Peyer's patch (tissue), 4 donors: ENCODE measurements around the gene PTN.

Experiments
- POLR2A ChIP-seq, 2 donors: fragments of 450-650 bp; IDR thresholded peaks; one replicate each; pipeline ENCODE4 v1.5.1; 2017; ENCODE audit warnings: antibody characterized with exemption in 2 of 2, mild to moderate bottlenecking in 2 of 2, moderate library complexity in 2 of 2
- TF ChIP-seq, protein P1 (sequence below), 6 experiments: fragments of 450-650 bp in 4 of 6; fragments of 200-600 bp in 2 of 6; sonication (generic) in 1 of 6; IDR thresholded peaks; one replicate each; pipeline ENCODE4 v1.5.1; 2017 to 2019; ENCODE audit warnings: antibody characterized with exemption in 6 of 6, mild to moderate bottlenecking in 3 of 6, moderate library complexity in 1 of 6

DNA sequence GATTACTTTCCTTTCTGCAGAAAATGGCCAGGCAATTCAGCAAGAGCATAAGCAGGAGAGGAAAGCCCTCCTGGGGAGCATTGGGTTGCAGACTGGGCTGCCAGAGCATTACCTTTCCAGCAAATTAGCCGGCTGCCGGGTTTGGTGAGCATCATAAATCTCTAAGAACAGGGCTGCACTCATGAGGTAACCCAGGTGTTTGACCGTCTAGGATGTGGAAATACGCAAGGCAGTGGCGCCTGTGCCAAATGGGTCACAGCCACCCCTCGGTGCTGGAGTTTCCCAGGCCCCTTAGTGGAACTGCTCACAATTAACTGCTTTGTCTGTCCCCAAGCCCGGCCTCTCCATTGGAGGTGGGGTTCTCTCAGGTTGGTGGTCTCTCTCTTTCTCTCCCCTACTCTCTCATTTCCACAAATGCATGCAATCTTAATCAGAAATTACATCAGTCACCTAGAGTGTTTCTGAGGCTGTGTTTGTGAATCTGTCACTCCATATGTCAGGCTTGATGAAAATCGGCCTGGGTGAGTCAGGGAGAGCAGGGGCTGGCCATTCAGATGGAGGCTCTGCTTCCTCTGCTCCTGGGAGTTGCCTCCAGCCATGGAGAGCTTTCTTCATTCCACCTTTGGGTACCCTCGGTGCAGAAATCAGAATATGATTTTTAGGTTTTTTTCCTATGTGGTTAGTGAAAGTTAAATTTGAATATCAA, 26.7 kb downstream of the PTN start:
- TF ChIP-seq, protein P1, sequence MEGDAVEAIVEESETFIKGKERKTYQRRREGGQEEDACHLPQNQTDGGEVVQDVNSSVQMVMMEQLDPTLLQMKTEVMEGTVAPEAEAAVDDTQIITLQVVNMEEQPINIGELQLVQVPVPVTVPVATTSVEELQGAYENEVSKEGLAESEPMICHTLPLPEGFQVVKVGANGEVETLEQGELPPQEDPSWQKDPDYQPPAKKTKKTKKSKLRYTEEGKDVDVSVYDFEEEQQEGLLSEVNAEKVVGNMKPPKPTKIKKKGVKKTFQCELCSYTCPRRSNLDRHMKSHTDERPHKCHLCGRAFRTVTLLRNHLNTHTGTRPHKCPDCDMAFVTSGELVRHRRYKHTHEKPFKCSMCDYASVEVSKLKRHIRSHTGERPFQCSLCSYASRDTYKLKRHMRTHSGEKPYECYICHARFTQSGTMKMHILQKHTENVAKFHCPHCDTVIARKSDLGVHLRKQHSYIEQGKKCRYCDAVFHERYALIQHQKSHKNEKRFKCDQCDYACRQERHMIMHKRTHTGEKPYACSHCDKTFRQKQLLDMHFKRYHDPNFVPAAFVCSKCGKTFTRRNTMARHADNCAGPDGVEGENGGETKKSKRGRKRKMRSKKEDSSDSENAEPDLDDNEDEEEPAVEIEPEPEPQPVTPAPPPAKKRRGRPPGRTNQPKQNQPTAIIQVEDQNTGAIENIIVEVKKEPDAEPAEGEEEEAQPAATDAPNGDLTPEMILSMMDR (IDR thresholded peaks at IDR 0.05), result no peak
- TF ChIP-seq POLR2A (IDR thresholded peaks at IDR 0.05), result no peak
